SK-N-SH treated with all-trans-retinoic acid at 6 μM for 48 hours (cell line): ENCODE results near the gene HS3ST5.

Experiments
- ATAC-seq: fragments of 200-7000 bp; cut with Tn5 transposase; 3 replicates; pipeline ENCODE4 v1.9.1; 2020; ENCODE audit warnings: mild to moderate bottlenecking, moderate library complexity
- ARNTL ChIP-seq: fragments of 450-650 bp; formaldehyde crosslinking; IDR thresholded peaks from 2 replicates; pipeline ENCODE4 v1.5.0; 2020; ENCODE audit warnings: low read depth, mild to moderate bottlenecking, moderate library complexity, borderline replicate concordance
- CSDC2 ChIP-seq: fragments of 250-450 bp; sonication (Bioruptor Pico); IDR thresholded peaks from 2 replicates; pipeline ENCODE4 v1.5.0; 2020; ENCODE audit warnings: mild to moderate bottlenecking, moderate library complexity
- ESRRG ChIP-seq: fragments of 250-450 bp; sonication (Bioruptor Pico); IDR thresholded peaks from 2 replicates; pipeline ENCODE4 v1.6.1; 2021; ENCODE audit warnings: mild to moderate bottlenecking
- GLIS3 ChIP-seq: fragments of 250-450 bp; sonication (Bioruptor Pico); IDR thresholded peaks from 2 replicates; pipeline ENCODE4 v1.5.0; 2020; ENCODE audit warnings: mild to moderate bottlenecking, moderate library complexity
- ISL1 ChIP-seq: fragments of 250-450 bp; sonication (Bioruptor Pico); IDR thresholded peaks from 2 replicates; pipeline ENCODE4 v2.1.2; 2022; ENCODE audit warnings: mild to moderate bottlenecking, moderate library complexity
- OSR1 ChIP-seq: fragments of 250-450 bp; sonication (Bioruptor Pico); IDR thresholded peaks from 2 replicates; pipeline ENCODE4 v1.8.0; 2022; ENCODE audit warnings: moderate library complexity, mild to moderate bottlenecking, inconsistent platforms
- POU6F1 ChIP-seq: fragments of 250-450 bp; sonication (Bioruptor Pico); IDR thresholded peaks from 2 replicates; pipeline ENCODE4 v1.8.0; 2021; ENCODE audit warnings: low read depth, mild to moderate bottlenecking, moderate library complexity, borderline replicate concordance
- PPARA ChIP-seq: fragments of 250-450 bp; sonication (Bioruptor Pico); IDR thresholded peaks from 2 replicates; pipeline ENCODE4 v1.5.0; 2020; ENCODE audit warnings: mild to moderate bottlenecking, borderline replicate concordance
- RARB ChIP-seq: fragments of 250-450 bp; sonication (Bioruptor Pico); IDR thresholded peaks from 2 replicates; pipeline ENCODE4 v1.8.0; 2021; ENCODE audit warnings: mild to moderate bottlenecking, moderate library complexity
- SNAI2 ChIP-seq: fragments of 250-450 bp; sonication (Bioruptor Pico); IDR thresholded peaks from 2 replicates; pipeline ENCODE4 v1.5.0; 2020; ENCODE audit warnings: mild to moderate bottlenecking, moderate library complexity
- TCF4 ChIP-seq: fragments of 250-450 bp; sonication (Bioruptor Pico); IDR thresholded peaks from 2 replicates; pipeline ENCODE4 v1.8.0; 2021; ENCODE audit warnings: mild to moderate bottlenecking, moderate library complexity, borderline replicate concordance
- TOX ChIP-seq: fragments of 250-450 bp; sonication (Bioruptor Pico); IDR thresholded peaks from 2 replicates; pipeline ENCODE4 v1.8.0; 2021; ENCODE audit warnings: mild to moderate bottlenecking, moderate library complexity, borderline replicate concordance
- TSHZ2 ChIP-seq: fragments of 250-450 bp; sonication (Bioruptor Pico); IDR thresholded peaks from 2 replicates; pipeline ENCODE4 v1.5.0; 2020; ENCODE audit warnings: mild to moderate bottlenecking, moderate library complexity
- ZC3H10 ChIP-seq: fragments of 250-450 bp; sonication (Bioruptor Pico); IDR thresholded peaks from 2 replicates; pipeline ENCODE4 v1.5.1; 2021; ENCODE audit warnings: mild to moderate bottlenecking, moderate library complexity
- ZFP3 ChIP-seq: fragments of 250-450 bp; sonication (Bioruptor Pico); IDR thresholded peaks from 2 replicates; pipeline ENCODE4 v1.5.0; 2020; ENCODE audit warnings: mild to moderate bottlenecking, moderate library complexity
- ZFP30 ChIP-seq: fragments of 450-650 bp; formaldehyde crosslinking; IDR thresholded peaks from 2 replicates; pipeline ENCODE4 v1.5.0; 2022; ENCODE audit warnings: mild to moderate bottlenecking, moderate library complexity
- ZNF565 ChIP-seq: fragments of 450-650 bp; formaldehyde crosslinking; conservative IDR thresholded peaks from 2 replicates; pipeline ENCODE4 v1.5.0; 2020; ENCODE audit warnings: low read depth, mild to moderate bottlenecking, moderate library complexity
- ZNF70 ChIP-seq: fragments of 450-650 bp; formaldehyde crosslinking; IDR thresholded peaks from 2 replicates; pipeline ENCODE4 v1.5.0; 2020; ENCODE audit warnings: mild to moderate bottlenecking, moderate library complexity
- ZNF8 ChIP-seq: fragments of 450-650 bp; formaldehyde crosslinking; IDR thresholded peaks from 2 replicates; pipeline ENCODE4 v1.5.0; 2020; ENCODE audit warnings: mild to moderate bottlenecking, moderate library complexity
- TF ChIP-seq, protein P1 (sequence below): fragments of 250-450 bp; sonication (Bioruptor Pico); IDR thresholded peaks from 2 replicates; pipeline ENCODE4 v1.8.0; 2020; ENCODE audit warnings: mild to moderate bottlenecking, moderate library complexity, borderline replicate concordance
- TF ChIP-seq, protein P2 (sequence below): fragments of 250-450 bp; sonication (Bioruptor Pico); IDR thresholded peaks from 2 replicates; pipeline ENCODE4 v1.5.1; 2020; ENCODE audit warnings: low read depth, mild to moderate bottlenecking, moderate library complexity

The HS3ST5 gene

GRCh38 chr6:114064862-114065261 is 278.0 kb downstream of the HS3ST5 start:
- no peak for ATAC-seq
- TF ChIP-seq ESRRG (CRISPR knock-in tag), result no peak
- no peak for TF ChIP-seq ZNF70 (CRISPR knock-in tag)
- TF ChIP-seq, protein P1, sequence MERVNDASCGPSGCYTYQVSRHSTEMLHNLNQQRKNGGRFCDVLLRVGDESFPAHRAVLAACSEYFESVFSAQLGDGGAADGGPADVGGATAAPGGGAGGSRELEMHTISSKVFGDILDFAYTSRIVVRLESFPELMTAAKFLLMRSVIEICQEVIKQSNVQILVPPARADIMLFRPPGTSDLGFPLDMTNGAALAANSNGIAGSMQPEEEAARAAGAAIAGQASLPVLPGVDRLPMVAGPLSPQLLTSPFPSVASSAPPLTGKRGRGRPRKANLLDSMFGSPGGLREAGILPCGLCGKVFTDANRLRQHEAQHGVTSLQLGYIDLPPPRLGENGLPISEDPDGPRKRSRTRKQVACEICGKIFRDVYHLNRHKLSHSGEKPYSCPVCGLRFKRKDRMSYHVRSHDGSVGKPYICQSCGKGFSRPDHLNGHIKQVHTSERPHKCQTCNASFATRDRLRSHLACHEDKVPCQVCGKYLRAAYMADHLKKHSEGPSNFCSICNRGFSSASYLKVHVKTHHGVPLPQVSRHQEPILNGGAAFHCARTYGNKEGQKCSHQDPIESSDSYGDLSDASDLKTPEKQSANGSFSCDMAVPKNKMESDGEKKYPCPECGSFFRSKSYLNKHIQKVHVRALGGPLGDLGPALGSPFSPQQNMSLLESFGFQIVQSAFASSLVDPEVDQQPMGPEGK (CRISPR knock-in tag), result no peak
- no peak for TF ChIP-seq OSR1
- no peak for TF ChIP-seq ZFP3 (CRISPR knock-in tag)
- no peak for TF ChIP-seq CSDC2
- no peak for TF ChIP-seq POU6F1 (CRISPR knock-in tag)
- TF ChIP-seq GLIS3, result no peak
- no peak for TF ChIP-seq PPARA (CRISPR knock-in tag)
- no peak for TF ChIP-seq TOX (CRISPR knock-in tag)
- TF ChIP-seq ARNTL, result no peak
- no peak for TF ChIP-seq ZNF8 (CRISPR knock-in tag)
- TF ChIP-seq SNAI2 (CRISPR knock-in tag), result no peak
- no peak for TF ChIP-seq ISL1
- no peak for TF ChIP-seq ZC3H10 (CRISPR knock-in tag)
- TF ChIP-seq, protein P2, sequence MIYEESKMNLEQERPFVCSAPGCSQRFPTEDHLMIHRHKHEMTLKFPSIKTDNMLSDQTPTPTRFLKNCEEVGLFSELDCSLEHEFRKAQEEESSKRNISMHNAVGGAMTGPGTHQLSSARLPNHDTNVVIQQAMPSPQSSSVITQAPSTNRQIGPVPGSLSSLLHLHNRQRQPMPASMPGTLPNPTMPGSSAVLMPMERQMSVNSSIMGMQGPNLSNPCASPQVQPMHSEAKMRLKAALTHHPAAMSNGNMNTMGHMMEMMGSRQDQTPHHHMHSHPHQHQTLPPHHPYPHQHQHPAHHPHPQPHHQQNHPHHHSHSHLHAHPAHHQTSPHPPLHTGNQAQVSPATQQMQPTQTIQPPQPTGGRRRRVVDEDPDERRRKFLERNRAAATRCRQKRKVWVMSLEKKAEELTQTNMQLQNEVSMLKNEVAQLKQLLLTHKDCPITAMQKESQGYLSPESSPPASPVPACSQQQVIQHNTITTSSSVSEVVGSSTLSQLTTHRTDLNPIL (CRISPR knock-in tag), result no peak
- TF ChIP-seq RARB (CRISPR knock-in tag), result no peak
- TF ChIP-seq, all 23 proteins: peak for 0

GRCh38 chr6:114063956-114064355 is 278.9 kb downstream of the HS3ST5 start:
- ATAC-seq, result no peak
- TF ChIP-seq ZNF70 (CRISPR knock-in tag), result no peak

DNA sequence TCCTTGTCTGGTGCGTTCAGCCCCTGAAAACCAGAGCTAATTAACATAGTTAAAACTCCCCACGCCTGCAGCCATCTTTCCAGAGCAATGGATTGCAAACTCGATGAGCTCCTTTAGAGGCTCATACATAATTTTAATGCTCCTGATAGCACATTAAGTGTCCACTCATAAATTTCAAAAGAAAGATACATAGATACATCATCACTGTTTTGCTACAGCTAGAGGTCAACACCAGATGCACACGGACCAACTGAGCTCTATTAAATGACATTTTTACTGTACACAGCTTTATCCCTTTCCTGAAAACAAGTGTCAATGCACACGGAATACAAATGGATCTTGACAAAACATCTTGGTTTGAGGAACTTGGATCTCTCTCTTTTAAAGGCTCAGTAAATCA is 280.6 kb downstream of the HS3ST5 start:
- no peak for TF ChIP-seq OSR1
- TF ChIP-seq ZNF565, result no peak
- TF ChIP-seq TOX (CRISPR knock-in tag), result no peak
- no peak for ATAC-seq

- ATAC-seq, result no peak
- TF ChIP-seq TSHZ2, result no peak
- TF ChIP-seq ZNF565, result no peak
- no peak for TF ChIP-seq TOX (CRISPR knock-in tag)
- no peak for TF ChIP-seq CSDC2
- TF ChIP-seq ISL1, result no peak
- no peak for TF ChIP-seq ZC3H10 (CRISPR knock-in tag)
- TF ChIP-seq OSR1, result no peak
- TF ChIP-seq TCF4 (CRISPR knock-in tag), result no peak
- no peak for TF ChIP-seq SNAI2 (CRISPR knock-in tag)
- TF ChIP-seq POU6F1 (CRISPR knock-in tag), result no peak
- TF ChIP-seq ZFP30 (CRISPR knock-in tag), result no peak
- no peak for TF ChIP-seq RARB (CRISPR knock-in tag)
- TF ChIP-seq ZNF8 (CRISPR knock-in tag), result no peak
- no peak for TF ChIP-seq GLIS3
- TF ChIP-seq ARNTL, result no peak
- TF ChIP-seq, all 23 proteins: peak for 0
These were observed 281.1 kb downstream of the HS3ST5 start for GRCh38 chr6:114061741-114062140.
